IMR-90 (cell line): ENCODE results near the gene ITGB5. TPM values are rescaled to one million over a fixed set of nuclear protein-coding genes. Genes with fewer than 3 reads are reported as not detected.
A peak's percentile ranks its signal among the peaks of the same experiment; 100 is the strongest.

Source experiments
- ATAC-seq: fragments of 200-7000 bp; cut with Tn5 transposase; 2 replicates; pipeline ENCODE4 v1.9.1; 2020; ENCODE audit warnings: low read depth, mild to moderate bottlenecking, moderate library complexity
- BruUV-seq: library from RNA; stranded (reverse); fragments of 400-500 nt; replicated peaks from 2 replicates; lab custom pipeline; 2021; lab: Mats Ljungman, UMichigan
- CTCF ChIA-PET: fragments of 300-600 bp; formaldehyde crosslinking; extraction: SDS; loops from one replicate; lab custom pipeline; 2021; ENCODE audit warnings: antibody characterized with exemption; lab: Yijun Ruan, JAX
- POLR2A ChIA-PET: fragments of 300-600 bp; sonication (Branson Sonifier 250); formaldehyde crosslinking; loops from one replicate; lab custom pipeline; 2022; ENCODE audit warnings: antibody characterized with exemption; ENCODE audit not compliant: unreplicated experiment; lab: Charles Lee
- DNase-seq: peaks from one replicate; pipeline ENCODE4 v3.0.0; 2013
- H2AFZ ChIP-seq: replicated peaks from 2 replicates; pipeline ENCODE3; 2013; ENCODE audit warnings: low read length, mild to moderate bottlenecking; ENCODE audit not compliant: poor library complexity
- H2AK5ac ChIP-seq: 2 replicates; pipeline ENCODE4 v1.6.1; 2013; ENCODE audit warnings: low read depth, low read length, inconsistent platforms
- H2AK9ac ChIP-seq: replicated peaks from 2 replicates; pipeline ENCODE3; 2013; ENCODE audit warnings: mild to moderate bottlenecking, low read depth, low read length, moderate library complexity; ENCODE audit not compliant: poor library complexity
- H2BK120ac ChIP-seq: 2 replicates; pipeline ENCODE4 v1.6.1; 2013; ENCODE audit warnings: low read depth, low read length, inconsistent platforms
- H2BK15ac ChIP-seq: 3 replicates; pipeline ENCODE4 v1.6.1; 2013; ENCODE audit warnings: low read depth, low read length, inconsistent platforms
- H2BK20ac ChIP-seq: 2 replicates; pipeline ENCODE4 v1.6.1; 2013; ENCODE audit warnings: low read depth, mild to moderate bottlenecking, inconsistent platforms, low read length, moderate library complexity
- H2BK5ac ChIP-seq: 2 replicates; pipeline ENCODE4 v1.6.1; 2013; ENCODE audit warnings: mild to moderate bottlenecking, low read depth, low read length, inconsistent platforms; ENCODE audit not compliant: poor library complexity, severe bottlenecking
- H3K14ac ChIP-seq: replicated peaks from 2 replicates; pipeline ENCODE4 v1.6.1; 2013; ENCODE audit warnings: low read depth, low read length, inconsistent platforms
- H3K18ac ChIP-seq: 2 replicates; pipeline ENCODE4 v1.6.1; 2013; ENCODE audit warnings: low read depth, low read length, control low read depth
- H3K23ac ChIP-seq: 2 replicates; pipeline ENCODE4 v1.6.1; 2013; ENCODE audit warnings: low read depth, low read length, inconsistent platforms
- H3K27ac ChIP-seq: 2 replicates; pipeline ENCODE4 v1.5.1; 2013; ENCODE audit warnings: mild to moderate bottlenecking, control low read depth, low read length; ENCODE audit not compliant: insufficient read depth
- H3K27me3 ChIP-seq: 2 replicates; pipeline ENCODE4 v1.6.1; 2013; ENCODE audit warnings: low read length; ENCODE audit not compliant: control insufficient read depth, insufficient read depth
- H3K36me3 ChIP-seq: 2 replicates; pipeline ENCODE4 v1.6.1; 2013; ENCODE audit warnings: low read length, mixed read lengths; ENCODE audit not compliant: control insufficient read depth, insufficient read depth
- H3K4ac ChIP-seq: 2 replicates; pipeline ENCODE4 v1.6.1; 2013; ENCODE audit warnings: low read depth, low read length, inconsistent platforms
- H3K4me1 ChIP-seq: 2 replicates; pipeline ENCODE4 v1.6.1; 2013; ENCODE audit warnings: low read length, mixed read lengths; ENCODE audit not compliant: control insufficient read depth, insufficient read depth
- H3K4me2 ChIP-seq: 2 replicates; pipeline ENCODE4 v1.6.1; 2013; ENCODE audit warnings: low read depth, mild to moderate bottlenecking, control low read depth, low read length, moderate library complexity
- H3K4me3 ChIP-seq: 2 replicates; pipeline ENCODE4 v1.5.1; 2013; ENCODE audit warnings: low read depth, mild to moderate bottlenecking, control low read depth, low read length, moderate library complexity; ENCODE audit not compliant: insufficient read depth
- H3K56ac ChIP-seq: 2 replicates; pipeline ENCODE4 v1.6.1; 2013; ENCODE audit warnings: low read length, inconsistent platforms; ENCODE audit not compliant: insufficient read depth; ENCODE audit errors: extremely low read depth
- H3K79me1 ChIP-seq, 2 experiments: 2 replicates each; pipeline ENCODE4 v1.6.1; 2013; ENCODE audit warnings: low read length in 2 of 2, inconsistent platforms in 1 of 2, low read depth in 1 of 2
- H3K9ac ChIP-seq: 2 replicates; pipeline ENCODE4 v1.6.1; 2013; ENCODE audit warnings: low read depth, low read length, control low read depth
- H3K9me1 ChIP-seq: 2 replicates; pipeline ENCODE4 v1.6.1; 2013; ENCODE audit warnings: low read length, inconsistent platforms; ENCODE audit not compliant: insufficient read depth
- H3K9me3 ChIP-seq: 2 replicates; pipeline ENCODE4 v1.6.1; 2013; ENCODE audit warnings: low read length; ENCODE audit not compliant: control insufficient read depth, insufficient read depth
- H4K20me1 ChIP-seq: 2 replicates; pipeline ENCODE4 v1.6.1; 2013; ENCODE audit warnings: low read length, inconsistent platforms; ENCODE audit not compliant: insufficient read depth
- H4K5ac ChIP-seq: 2 replicates; pipeline ENCODE4 v1.6.1; 2013; ENCODE audit warnings: mild to moderate bottlenecking, low read depth, low read length, control low read depth
- H4K8ac ChIP-seq, 2 experiments: 2 replicates each; pipeline ENCODE4 v1.6.1; 2013; ENCODE audit warnings: low read depth in 2 of 2, low read length in 2 of 2, control low read depth in 1 of 2, inconsistent platforms in 1 of 2
- H4K91ac ChIP-seq: 2 replicates; pipeline ENCODE4 v1.6.1; 2013; ENCODE audit warnings: low read depth, low read length, inconsistent platforms; ENCODE audit not compliant: insufficient read depth
- SMC3 ChIP-seq: fragments of 150-350 bp; IDR thresholded peaks from 2 replicates; pipeline ENCODE4 v1.6.1; 2016; ENCODE audit warnings: low read depth, mild to moderate bottlenecking, antibody characterized with exemption, low read length, moderate library complexity
- WGBS, 2 experiments: methylation state at CpG; one replicate each; pipeline versions ENCODE4 v1.1.5 to v1.1.7; 2013; ENCODE audit warnings: missing lambda C conversion rate in 2 of 2; ENCODE audit not compliant: insufficient read length in 1 of 2; ENCODE audit errors: extremely low coverage in 2 of 2; 5-methylcytosine and 5-hydroxymethylcytosine counted together
- dilution Hi-C: fragments of 300-500 bp; cut with HindIII; formaldehyde crosslinking; loops from one replicate; pipeline ENCODE4 v1.14.3; 2018; ENCODE audit warnings: low sequenced_read_pairs; ENCODE audit not compliant: unreplicated experiment
- in situ Hi-C: fragments of 300-500 bp; cut with MboI; formaldehyde crosslinking; loops from 3 replicates; pipeline ENCODE4 v1.14.3; 2019; ENCODE audit warnings: low sequenced_read_pairs, inconsistent platforms, mixed read lengths
- intact Hi-C: fragments of 100-400 bp; cut with micrococcal nuclease; formaldehyde crosslinking; loops from 2 replicates; pipeline ENCODE4 v1.10.0; 2022
- polyA plus RNA-seq, 3 experiments: library from polyadenylated mRNA; depleted of rRNA; stranded (reverse); fragments of >200 nt; gene quantifications; 2 replicates each; pipeline ENCODE4 v1.2.3, GENCODE V29; 2012; ENCODE audit warnings: low replicate concordance in 1 of 3
- total RNA-seq: library from RNA; depleted of rRNA; stranded (reverse); fragments of >200 nt; gene quantifications from 2 replicates; pipeline ENCODE4 v1.2.3, GENCODE V29; 2012

Gene ITGB5
- total and polyA plus RNA-seq, 2 of the 4 experiments (the other 2 are of a cell fraction): 85.0 to 101 TPM

DNA sequence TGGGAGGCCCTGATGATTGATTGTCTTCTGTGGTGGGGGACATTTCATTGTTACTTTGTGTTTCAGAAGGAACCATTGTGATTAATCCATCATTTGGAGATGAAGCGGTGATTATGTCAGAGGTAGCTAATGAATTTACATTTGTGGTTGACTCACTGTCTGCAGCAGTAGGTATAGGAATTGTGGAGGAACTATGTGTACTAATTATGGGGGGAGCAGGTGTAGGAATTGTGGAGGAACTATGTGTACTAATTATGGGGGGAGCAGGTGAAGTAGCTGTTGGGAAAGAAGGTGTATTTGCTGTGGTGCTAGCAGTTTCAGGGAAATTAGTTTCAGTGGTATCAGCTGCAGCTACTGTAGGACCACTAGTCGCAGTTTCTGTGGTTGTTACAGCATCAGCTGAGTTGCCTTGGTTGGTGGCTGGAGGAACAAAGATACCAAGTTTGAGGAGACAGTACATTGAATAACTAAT, 40.4 kb upstream of the ITGB5 start:
- no TSS peak for BruUV-seq
- TF ChIP-seq SMC3: no peak
- peak overlapping the region; percentile 56; the same call in 1 of the 2 replicates for H2AK5ac ChIP-seq
- no peak for ATAC-seq
- 100% methylated on average over 1 of the region's 2 CpGs; no CpG with 5 or more reads in 1 of the 2 experiments for WGBS, 2 experiments
- H3K4me3 ChIP-seq: no peak overlapping the region
- in situ Hi-C loops (loop anchor here (10.0 kb wide), 1 partner anchor 657 kb away; no protein-coding TSS in a partner anchor), dilution Hi-C loops (no loop called here), intact Hi-C loops (loop anchor here (1.0 to 10.0 kb wide), 6 partner anchors 59 to 657 kb away; no protein-coding TSS in a partner anchor)
- no peak overlapping the region for H4K8ac ChIP-seq
- no peaks in the 10 kb centered on the region for H3K9me3 ChIP-seq
- no peak overlapping the region for H2BK120ac ChIP-seq
- no peak overlapping the region for H2AFZ ChIP-seq
- H4K91ac ChIP-seq: no peak overlapping the region
- H4K20me1 ChIP-seq: 0 out of 2 replicates have a peak, but pooled peaks cover 4% of the 10 kb centered on the region
- H3K4me2 ChIP-seq: no peak overlapping the region
- H3K4me1 ChIP-seq: peaks cover 2% of the 10 kb centered on the region; the same call in 1 of the 2 replicates
- H3K79me1 ChIP-seq: no peaks in the 10 kb centered on the region
- no peaks in the 10 kb centered on the region for H3K36me3 ChIP-seq
- ChIA-PET POLR2A (no interaction called here), CTCF (interaction anchor here (0.7 kb wide), 2 partner anchors 263 to 662 kb away, joined by 3 to 6 read pairs; no protein-coding TSS in a partner anchor)
- H3K27me3 ChIP-seq: peaks cover 13% of the 10 kb centered on the region
- H3K14ac ChIP-seq: no peak overlapping the region
- H3K9me1 ChIP-seq: peaks cover 4% of the 10 kb centered on the region; the same call in 1 of the 2 replicates
- 0 out of 2 replicates have a peak overlapping the region, but pooled peaks have one; percentile 20 for H3K4ac ChIP-seq
- H3K18ac ChIP-seq: no peak overlapping the region
- H2BK15ac ChIP-seq: 0 out of 3 replicates have a peak overlapping the region, but pooled peaks have one; percentile 48
- DNase-seq: no peak
- no peak overlapping the region for H2AK9ac ChIP-seq
- no peak overlapping the region for H4K5ac ChIP-seq
- peak overlapping the region; percentile 59 for H3K23ac ChIP-seq
- H2BK20ac ChIP-seq: no peak overlapping the region
- no peak overlapping the region for H3K27ac ChIP-seq
- no peak overlapping the region for H3K56ac ChIP-seq
- no peak overlapping the region for H2BK5ac ChIP-seq
- H3K9ac ChIP-seq: no peak overlapping the region
